Ishikawa (cell line): ENCODE measurements around the gene ARHGAP21.

Experiments used
- CREB1 ChIP-seq: IDR thresholded peaks from 2 replicates; pipeline ENCODE4 v1.6.1; 2012; ENCODE audit warnings: low read depth
- EGR1 ChIP-seq: IDR thresholded peaks from 2 replicates; pipeline ENCODE4 v1.6.1; 2012
- RAD21 ChIP-seq: IDR thresholded peaks from 2 replicates; pipeline ENCODE4 v1.6.1; 2012; ENCODE audit warnings: low read depth
- REST ChIP-seq: IDR thresholded peaks from 2 replicates; pipeline ENCODE4 v1.6.1; 2012; ENCODE audit warnings: low read depth, mild to moderate bottlenecking
- TAF1 ChIP-seq: IDR thresholded peaks from 2 replicates; pipeline ENCODE4 v1.6.1; 2012; ENCODE audit warnings: low read depth, mild to moderate bottlenecking
- TCF12 ChIP-seq: IDR thresholded peaks from 2 replicates; pipeline ENCODE4 v1.6.1; 2012; ENCODE audit warnings: low read depth
- TF ChIP-seq, protein P1 (sequence below): IDR thresholded peaks from 2 replicates; pipeline ENCODE4 v1.6.1; 2012

- no peak for TF ChIP-seq RAD21
- no peak for TF ChIP-seq EGR1
- TF ChIP-seq, protein P1, sequence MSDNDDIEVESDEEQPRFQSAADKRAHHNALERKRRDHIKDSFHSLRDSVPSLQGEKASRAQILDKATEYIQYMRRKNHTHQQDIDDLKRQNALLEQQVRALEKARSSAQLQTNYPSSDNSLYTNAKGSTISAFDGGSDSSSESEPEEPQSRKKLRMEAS = no peak
- TF ChIP-seq TAF1 = no peak
- TF ChIP-seq CREB1 = no peak
- TF ChIP-seq TCF12 = no peak
- TF ChIP-seq REST = no peak
These were observed 39.4 kb upstream of the ARHGAP21 start for GRCh38 chr10:24762966-24763623.
